GM12864 (cell line): ENCODE measurements around the gene MAPK13.

Experiments used
- DNase-seq: peaks from one replicate; pipeline ENCODE4 v3.0.0-alpha.2; 2011; ENCODE audit warnings: low read depth
- H3K4me3 ChIP-seq: 2 replicates; pipeline ENCODE4 v1.5.1; 2011; ENCODE audit warnings: mild to moderate bottlenecking, low read depth, low read length, control low read depth
- TF ChIP-seq, protein P1 (sequence below): IDR thresholded peaks from 2 replicates; pipeline ENCODE4 v1.5.1; 2011; ENCODE audit warnings: low read depth, mild to moderate bottlenecking, moderate library complexity, low read length, control low read depth, inconsistent platforms; ENCODE audit errors: missing control alignments

The MAPK13 gene

GRCh38 chr6:36139991-36140710, 9.8 kb downstream of the MAPK13 start:
- no peak overlapping the region for H3K4me3 ChIP-seq
- TF ChIP-seq, protein P1, sequence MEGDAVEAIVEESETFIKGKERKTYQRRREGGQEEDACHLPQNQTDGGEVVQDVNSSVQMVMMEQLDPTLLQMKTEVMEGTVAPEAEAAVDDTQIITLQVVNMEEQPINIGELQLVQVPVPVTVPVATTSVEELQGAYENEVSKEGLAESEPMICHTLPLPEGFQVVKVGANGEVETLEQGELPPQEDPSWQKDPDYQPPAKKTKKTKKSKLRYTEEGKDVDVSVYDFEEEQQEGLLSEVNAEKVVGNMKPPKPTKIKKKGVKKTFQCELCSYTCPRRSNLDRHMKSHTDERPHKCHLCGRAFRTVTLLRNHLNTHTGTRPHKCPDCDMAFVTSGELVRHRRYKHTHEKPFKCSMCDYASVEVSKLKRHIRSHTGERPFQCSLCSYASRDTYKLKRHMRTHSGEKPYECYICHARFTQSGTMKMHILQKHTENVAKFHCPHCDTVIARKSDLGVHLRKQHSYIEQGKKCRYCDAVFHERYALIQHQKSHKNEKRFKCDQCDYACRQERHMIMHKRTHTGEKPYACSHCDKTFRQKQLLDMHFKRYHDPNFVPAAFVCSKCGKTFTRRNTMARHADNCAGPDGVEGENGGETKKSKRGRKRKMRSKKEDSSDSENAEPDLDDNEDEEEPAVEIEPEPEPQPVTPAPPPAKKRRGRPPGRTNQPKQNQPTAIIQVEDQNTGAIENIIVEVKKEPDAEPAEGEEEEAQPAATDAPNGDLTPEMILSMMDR = no peak
- no peak for DNase-seq

DNA sequence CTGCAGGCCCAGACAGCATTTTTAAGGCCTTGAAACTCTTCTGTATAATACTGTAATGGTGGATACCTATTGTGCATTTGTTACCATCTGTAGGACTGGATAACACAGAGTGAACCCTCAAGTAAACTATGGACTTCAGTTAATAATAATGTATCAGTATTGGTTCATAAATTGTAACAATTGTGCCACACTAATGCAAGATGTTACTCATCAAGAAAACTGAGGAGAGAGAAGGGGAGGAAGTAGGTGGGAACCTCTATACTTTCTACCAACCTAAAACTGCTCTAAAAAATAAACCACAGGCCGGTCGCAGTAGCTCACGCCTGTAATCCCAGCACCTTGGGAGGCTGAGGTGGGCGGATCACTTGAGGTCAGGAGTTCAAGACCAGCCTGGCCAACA, 10.8 kb downstream of the MAPK13 start:
- no peak for DNase-seq
- H3K4me3 ChIP-seq = no peak overlapping the region
- TF ChIP-seq, protein P1 = no peak

- H3K4me3 ChIP-seq = no peak overlapping the region
- TF ChIP-seq, protein P1 = no peak
- no peak for DNase-seq
Measured at GRCh38 chr6:36141961-36142360, 11.6 kb downstream of the MAPK13 start.

GRCh38 chr6:36142971-36143838, 12.9 kb downstream of the MAPK13 start:
- no peak for DNase-seq
- no peak overlapping the region for H3K4me3 ChIP-seq
- TF ChIP-seq, protein P1 = no peak

DNA sequence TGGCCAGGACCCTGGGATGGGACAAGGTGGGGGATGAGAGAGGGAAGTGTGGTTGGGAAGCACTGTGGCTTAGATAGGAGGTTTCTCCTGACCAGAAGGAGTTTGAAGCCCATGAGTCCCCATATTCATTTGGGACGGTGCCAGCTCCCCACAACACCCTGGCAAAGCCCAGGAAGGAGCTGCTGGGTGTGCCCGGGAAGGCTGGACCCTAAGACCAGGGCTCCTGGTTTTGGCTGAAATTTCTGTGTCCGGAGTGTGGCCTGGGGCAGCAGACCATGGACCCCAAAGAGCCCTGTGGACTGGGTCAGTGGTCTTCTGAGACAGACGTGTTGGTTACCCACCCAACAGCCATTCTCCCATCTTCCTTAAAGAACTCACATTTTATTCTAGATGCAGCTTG, 15.2 kb downstream of the MAPK13 start:
- TF ChIP-seq, protein P1 = no peak
- DNase-seq = no peak
- no peak overlapping the region for H3K4me3 ChIP-seq

- no peak overlapping the region for H3K4me3 ChIP-seq
- no peak for DNase-seq
- TF ChIP-seq, protein P1 = no peak
Measured at GRCh38 chr6:36147294-36147693, 17.0 kb downstream of the MAPK13 start.

DNA sequence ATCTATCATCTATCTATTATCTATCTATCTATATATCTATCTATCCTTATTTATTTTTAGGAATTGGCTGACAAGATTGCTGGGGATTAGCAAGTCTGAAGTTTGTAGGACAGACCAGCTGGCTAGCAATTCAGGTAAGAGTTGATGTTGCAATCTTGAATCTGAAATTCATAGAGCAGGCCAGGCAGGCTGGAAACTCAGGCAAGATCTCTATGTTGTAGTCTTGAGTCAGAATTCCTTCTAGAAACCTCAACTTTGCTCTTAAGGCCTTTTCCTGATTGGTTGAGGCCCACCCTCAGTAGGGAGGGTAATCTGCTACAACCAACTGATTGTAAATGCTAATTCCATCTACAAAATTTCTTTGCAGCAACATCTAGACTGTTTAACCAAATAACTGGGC, 19.2 kb downstream of the MAPK13 start:
- DNase-seq = no peak
- TF ChIP-seq, protein P1 = no peak
- H3K4me3 ChIP-seq = no peak overlapping the region
